GM20000 (cell line): ENCODE data around the gene FMNL1.

Experiments
- DNase-seq: peaks from one replicate; pipeline ENCODE4 v3.0.0; 2012; ENCODE audit warnings: low spot score
- TF ChIP-seq, protein P1 (sequence below): IDR thresholded peaks from 2 replicates; pipeline ENCODE4 v1.5.1; 2012; ENCODE audit warnings: mild to moderate bottlenecking, control low read depth; ENCODE audit errors: extremely low read depth, missing control alignments

FMNL1 gene

DNA sequence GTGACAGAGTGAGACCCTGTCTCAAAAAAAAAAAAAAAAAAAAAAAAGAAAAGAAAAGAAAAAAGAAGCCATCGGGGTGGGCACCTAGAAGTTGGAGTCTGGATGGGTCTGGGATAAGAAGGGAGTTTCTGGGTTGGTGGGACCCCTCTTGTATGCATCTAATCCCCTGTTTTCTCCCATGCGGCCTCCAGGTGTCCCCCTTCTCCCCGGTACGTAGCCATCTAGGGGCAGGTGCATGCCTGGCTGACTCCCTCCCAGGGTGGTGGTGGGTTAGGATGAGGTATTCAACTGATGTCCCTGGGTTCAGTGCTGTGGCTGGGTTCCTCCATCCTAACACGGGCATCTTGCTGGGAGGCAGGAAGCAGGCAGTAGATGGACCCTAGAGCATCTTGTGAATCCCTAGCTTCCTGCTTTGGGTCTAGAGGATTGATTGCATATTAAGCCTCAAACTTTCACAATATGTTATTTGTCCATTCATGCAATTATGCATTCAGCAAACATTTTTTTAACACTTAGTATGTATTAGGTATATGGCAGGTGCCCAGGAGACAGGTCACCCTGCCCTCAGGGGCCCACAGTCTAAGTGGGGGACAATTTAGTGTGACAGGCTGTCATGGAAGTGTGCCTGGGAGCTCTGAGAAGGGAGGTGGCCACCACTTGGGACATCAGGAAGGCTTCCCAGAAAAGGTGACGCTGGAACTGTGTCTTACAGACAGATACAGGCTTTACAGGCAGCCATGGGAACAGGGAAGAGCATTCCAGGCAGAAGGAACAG is 13.1 kb downstream of the FMNL1 start:
- TF ChIP-seq, protein P1, sequence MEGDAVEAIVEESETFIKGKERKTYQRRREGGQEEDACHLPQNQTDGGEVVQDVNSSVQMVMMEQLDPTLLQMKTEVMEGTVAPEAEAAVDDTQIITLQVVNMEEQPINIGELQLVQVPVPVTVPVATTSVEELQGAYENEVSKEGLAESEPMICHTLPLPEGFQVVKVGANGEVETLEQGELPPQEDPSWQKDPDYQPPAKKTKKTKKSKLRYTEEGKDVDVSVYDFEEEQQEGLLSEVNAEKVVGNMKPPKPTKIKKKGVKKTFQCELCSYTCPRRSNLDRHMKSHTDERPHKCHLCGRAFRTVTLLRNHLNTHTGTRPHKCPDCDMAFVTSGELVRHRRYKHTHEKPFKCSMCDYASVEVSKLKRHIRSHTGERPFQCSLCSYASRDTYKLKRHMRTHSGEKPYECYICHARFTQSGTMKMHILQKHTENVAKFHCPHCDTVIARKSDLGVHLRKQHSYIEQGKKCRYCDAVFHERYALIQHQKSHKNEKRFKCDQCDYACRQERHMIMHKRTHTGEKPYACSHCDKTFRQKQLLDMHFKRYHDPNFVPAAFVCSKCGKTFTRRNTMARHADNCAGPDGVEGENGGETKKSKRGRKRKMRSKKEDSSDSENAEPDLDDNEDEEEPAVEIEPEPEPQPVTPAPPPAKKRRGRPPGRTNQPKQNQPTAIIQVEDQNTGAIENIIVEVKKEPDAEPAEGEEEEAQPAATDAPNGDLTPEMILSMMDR = peak; percentile 19
- DNase-seq = no peak

DNA sequence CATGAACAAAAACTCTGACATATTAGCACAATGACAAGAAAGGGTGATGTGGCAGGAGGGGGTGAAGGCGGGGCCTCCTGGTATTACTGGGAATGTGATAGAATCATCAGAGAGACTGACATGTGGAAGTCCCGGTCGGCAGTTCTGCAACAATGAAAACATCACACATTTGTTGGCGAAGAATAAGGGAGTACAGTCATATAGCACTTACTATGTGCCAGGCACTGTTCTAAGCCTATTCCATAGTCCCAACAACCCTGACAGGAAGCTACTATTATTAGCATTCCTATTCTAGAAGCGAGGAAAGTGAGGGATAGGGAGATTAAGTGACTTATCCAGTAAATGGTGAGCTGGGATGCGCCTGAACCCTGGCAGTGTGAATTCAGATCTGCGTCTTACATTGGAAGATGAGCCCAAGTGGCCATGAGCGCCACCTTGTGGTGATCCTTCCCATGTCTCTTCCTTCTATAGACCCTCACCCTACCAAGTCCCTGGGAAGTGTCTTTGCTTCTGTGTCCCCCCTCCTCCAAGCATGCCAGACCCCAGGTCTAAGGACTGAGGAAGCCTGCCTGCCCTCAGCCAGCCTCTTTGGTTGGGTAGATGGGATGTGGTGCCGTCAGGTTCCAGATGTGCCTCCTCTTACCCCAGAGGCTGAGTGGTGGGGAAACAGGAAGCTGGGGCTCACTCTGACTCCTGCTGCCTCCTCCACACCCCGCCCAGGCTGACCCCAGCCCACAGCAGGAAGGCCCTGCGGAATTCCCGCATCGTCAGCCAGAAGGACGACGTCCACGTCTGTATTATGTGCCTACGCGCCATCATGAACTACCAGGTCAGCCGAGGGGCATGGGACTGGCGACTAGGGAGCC is 14.0 kb downstream of the FMNL1 start:
- TF ChIP-seq, protein P1 = peak; percentile 63
- DNase-seq = peak; percentile 83

DNA sequence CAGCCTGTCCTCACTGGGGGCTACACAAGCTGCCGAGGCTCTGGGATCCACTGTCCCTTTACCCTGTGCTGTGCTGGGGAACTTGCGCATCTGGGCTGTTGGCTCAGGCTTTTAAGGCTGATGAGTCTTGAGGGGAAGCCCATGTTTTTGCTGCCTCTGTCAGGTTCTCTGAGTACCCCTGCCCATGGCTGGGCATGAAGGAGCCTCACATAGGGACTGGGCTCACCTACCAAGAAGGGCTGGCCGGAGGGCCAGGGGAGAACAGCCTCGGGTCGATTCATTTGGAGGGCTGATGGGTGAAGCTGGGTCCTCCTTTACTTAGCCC is 14.6 kb downstream of the FMNL1 start:
- DNase-seq = no peak
- TF ChIP-seq, protein P1 = no peak

DNA sequence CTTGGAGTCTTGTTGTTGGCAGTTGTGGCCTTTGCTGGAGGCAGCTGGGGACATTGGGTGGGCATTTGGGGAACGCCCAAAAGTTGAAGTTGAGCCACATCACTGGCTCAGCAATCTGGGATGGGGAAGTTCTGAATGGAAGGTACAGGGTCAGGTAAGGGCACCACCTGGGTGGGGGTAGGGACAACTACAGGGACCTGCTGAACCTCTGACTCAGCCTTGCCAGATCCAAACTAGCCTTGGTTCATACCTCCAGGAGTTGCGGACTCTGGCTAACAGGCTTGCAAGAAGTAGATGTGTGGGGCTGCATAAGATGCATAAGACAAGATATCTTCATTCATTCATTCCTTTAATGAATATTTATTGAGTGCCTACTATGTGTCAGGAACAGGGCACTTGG is 16.0 kb downstream of the FMNL1 start:
- TF ChIP-seq, protein P1 = no peak
- DNase-seq = no peak

DNA sequence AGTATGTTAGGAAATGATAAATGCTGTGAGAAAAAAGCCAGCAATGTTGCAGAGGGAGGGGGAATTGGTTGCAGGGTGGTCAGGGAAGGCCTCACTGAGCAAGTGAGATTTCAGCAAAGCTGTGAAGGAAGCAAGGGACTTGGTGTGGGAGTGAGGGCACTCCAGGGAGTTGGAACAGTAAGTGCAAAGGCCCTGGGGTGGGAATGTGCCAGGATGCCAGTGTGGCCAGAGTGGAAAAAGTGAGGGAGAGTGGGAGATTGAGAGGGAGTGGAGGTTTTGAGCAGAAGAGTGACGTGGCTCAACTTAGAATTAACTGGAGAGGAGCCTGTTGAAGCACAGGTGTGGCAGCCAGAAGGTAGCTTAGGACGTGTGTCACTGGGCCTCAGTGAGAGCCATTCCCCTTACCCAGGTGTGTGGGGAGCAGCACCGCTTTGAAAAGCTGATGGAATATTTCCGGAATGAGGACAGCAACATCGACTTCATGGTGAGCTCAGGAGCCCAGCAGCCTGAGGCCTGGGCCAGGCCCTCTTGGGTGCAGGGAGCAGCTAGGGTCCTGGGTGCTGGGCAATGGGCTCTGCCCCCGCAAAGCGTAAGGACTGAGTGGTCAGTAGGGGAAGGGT is 16.6 kb downstream of the FMNL1 start:
- DNase-seq = no peak
- TF ChIP-seq, protein P1 = no peak

DNA sequence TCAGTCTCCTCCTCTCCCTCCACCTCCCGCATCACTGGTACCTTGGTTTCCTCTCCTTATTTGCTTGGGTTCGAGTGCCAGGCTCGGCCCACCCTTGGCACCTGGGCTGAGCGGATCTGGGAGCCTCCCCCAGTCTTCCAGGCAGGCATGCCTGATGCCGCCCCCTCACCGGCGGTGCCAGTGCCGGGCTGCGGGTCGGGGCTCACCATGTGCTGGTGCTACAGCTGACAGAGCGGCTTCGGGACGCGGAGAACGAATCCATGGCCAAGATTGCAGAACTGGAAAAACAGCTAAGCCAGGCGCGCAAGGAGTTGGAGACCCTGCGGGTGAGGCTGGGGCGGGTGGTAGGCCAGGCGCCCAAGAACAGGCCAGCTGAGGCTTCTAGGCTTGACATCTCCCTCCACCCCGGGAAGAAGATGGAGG is 19.2 kb downstream of the FMNL1 start:
- DNase-seq = no peak
- TF ChIP-seq, protein P1 = no peak
